DOHH2 (cell line): ENCODE measurements around the gene OR52J3.

Source experiments
- CTCF ChIP-seq: fragments of 200-600 bp; sonication (generic); IDR thresholded peaks from one replicate; pipeline ENCODE4 v1.5.1; 2014; ENCODE audit warnings: antibody characterized with exemption, mild to moderate bottlenecking, low read depth, low read length; ENCODE audit not compliant: poor library complexity, severe bottlenecking
- EZH2phosphoT487 ChIP-seq: fragments of 200-600 bp; sonication (generic); IDR thresholded peaks from 2 replicates; pipeline ENCODE4 v1.6.1; 2017; ENCODE audit warnings: borderline replicate concordance, mild to moderate bottlenecking, antibody characterized with exemption, low read length, moderate library complexity, mixed read lengths

- TF ChIP-seq EZH2phosphoT487 (no peak), CTCF (no peak)
Measured at GRCh38 chr11:5007561-5007960, 38.8 kb upstream of the OR52J3 start.
